Measurements from ENCODE around the gene VARS2.
A peak's percentile ranks its signal among the peaks of the same experiment; 100 is the strongest.
"Not testable (repeated sequence)": the region's sequence is repeated elsewhere in the genome, so short reads cannot be mapped to it uniquely, and the experiment has no call there.

The VARS2 gene

DNA sequence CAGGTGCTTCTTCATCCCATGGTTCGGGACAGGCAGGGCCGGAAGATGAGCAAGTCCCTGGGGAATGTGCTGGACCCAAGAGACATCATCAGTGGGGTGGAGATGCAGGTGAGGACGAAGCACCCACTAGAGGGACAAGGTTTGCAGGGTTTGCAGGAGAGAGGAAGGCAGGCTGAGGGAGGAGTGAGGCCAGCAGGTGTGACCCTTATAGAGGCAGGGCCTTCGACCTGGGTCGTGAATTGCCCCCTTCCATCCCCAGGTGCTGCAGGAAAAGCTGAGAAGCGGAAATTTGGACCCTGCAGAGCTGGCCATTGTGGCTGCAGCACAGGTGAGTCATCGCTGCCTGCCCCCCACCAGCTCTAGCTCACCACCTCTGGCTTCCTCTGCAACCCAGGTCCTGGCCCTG is 8.4 kb downstream of the VARS2 start:
- Histone ChIP-seq H3K4me3 (ENCODE audit: low read length) (no peak overlapping the region), H3K9me3 (replicated peaks; ENCODE audit: low read length) (no peaks in the 10 kb centered on the region), H3K9ac (ENCODE audit: low read depth, low read length) (no peak overlapping the region), H3K27me3 (ENCODE audit: control insufficient read depth, insufficient read depth, low read length) (no peaks in the 10 kb centered on the region), H3K4me1 (ENCODE audit: control insufficient read depth, insufficient read depth, low read length) (peaks cover 13% of the 10 kb centered on the region), H3K36me3 (ENCODE audit: insufficient read depth, low read length) (peaks cover 57% of the 10 kb centered on the region), H3K4me2 (ENCODE audit: low read length) (no peak overlapping the region)

DNA sequence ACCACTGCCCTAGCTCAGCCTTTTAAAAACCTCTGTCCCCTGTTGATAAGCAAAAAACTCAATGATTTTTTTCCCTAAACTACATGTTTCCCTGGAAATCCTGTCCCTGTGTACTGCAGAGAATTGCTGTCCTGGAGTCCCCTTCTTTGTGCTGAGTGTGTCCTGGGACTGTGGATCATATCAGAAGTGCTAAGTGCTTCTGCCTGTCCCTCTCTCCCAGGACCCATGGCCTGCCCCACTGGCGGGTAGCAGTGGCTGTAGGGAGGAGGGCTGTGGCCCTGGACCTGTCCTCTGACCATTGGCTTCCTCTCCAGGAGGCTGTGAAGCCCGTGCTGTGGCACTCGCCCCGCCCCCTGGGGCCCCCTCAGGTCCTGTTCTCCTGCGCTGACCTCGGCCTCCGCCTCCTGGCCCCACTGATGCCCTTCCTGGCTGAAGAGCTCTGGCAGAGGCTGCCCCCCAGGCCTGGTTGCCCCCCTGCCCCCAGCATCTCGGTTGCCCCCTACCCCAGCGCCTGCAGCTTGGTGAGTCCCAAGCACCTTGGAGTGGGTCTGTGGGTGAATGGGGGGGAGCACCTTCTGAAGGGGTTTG is 10.1 kb downstream of the VARS2 start:
- H3K27me3 ChIP-seq (ENCODE audit: control insufficient read depth, insufficient read depth, low read length); H3K9me3 ChIP-seq (replicated peaks; ENCODE audit: low read length); H3K4me3 ChIP-seq (ENCODE audit: low read length); H3K9ac ChIP-seq (ENCODE audit: low read depth, low read length); H3K4me2 ChIP-seq (ENCODE audit: low read length): not testable (repeated sequence)
- Histone ChIP-seq H3K36me3 (ENCODE audit: insufficient read depth, low read length) (peaks cover 55% of the 10 kb centered on the region), H3K4me1 (ENCODE audit: control insufficient read depth, insufficient read depth, low read length) (peaks cover 13% of the 10 kb centered on the region)

DNA sequence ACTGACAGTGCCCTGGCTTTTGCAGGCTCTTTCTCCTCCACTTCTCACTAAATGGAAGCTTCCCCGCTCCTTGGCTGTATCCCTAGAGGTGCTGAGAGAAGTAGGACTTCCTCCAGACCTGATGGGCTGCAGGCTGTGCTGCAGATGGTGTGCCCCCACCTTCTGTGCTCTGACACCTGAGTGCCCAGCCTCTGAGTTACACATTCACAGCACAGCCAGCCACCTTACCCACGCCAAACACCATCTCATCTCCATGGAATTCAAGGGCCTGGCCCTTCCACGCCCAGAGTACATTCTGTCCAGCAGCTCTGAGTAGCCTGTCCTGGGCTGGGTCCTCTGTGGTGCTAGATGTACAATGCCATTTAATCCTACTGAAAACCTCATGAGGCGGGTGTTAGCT is 12.6 kb downstream of the VARS2 start:
- H3K4me2 ChIP-seq (ENCODE audit: low read length): peak overlapping the region; percentile 28
- no peaks in the 10 kb centered on the region for H3K27me3 ChIP-seq (ENCODE audit: control insufficient read depth, insufficient read depth, low read length)
- H3K9ac ChIP-seq (ENCODE audit: low read depth, low read length): no peak overlapping the region
- H3K9me3 ChIP-seq (replicated peaks; ENCODE audit: low read length): no peaks in the 10 kb centered on the region
- no peak overlapping the region for H3K4me3 ChIP-seq (ENCODE audit: low read length)
- H3K36me3 ChIP-seq (ENCODE audit: insufficient read depth, low read length): peaks cover 32% of the 10 kb centered on the region
- peaks cover 13% of the 10 kb centered on the region for H3K4me1 ChIP-seq (ENCODE audit: control insufficient read depth, insufficient read depth, low read length)

DNA sequence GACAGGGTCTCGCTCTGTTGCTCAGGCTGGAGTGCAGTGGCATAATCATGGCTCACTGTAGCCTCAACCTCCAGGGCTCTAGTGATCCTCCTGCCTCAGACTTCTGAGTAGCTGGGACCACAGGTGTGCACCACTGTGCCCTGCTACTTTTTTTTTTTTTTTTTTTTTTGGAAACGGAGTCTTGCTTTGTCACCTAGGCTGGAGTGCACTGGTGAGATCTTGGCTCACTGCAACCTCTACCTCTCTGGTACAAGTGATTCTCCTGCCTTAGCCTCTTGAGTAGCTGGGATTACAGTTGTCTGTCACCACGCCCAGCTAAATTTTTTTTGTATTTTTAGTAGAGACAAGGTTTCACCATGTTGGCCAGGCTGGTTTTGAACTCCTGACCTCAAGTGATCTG is 13.0 kb downstream of the VARS2 start:
- peaks cover 27% of the 10 kb centered on the region for H3K36me3 ChIP-seq (ENCODE audit: insufficient read depth, low read length)
- not testable (repeated sequence) for H3K9me3 ChIP-seq (replicated peaks; ENCODE audit: low read length); H3K9ac ChIP-seq (ENCODE audit: low read depth, low read length); H3K4me3 ChIP-seq (ENCODE audit: low read length); H3K27me3 ChIP-seq (ENCODE audit: control insufficient read depth, insufficient read depth, low read length)
- H3K4me1 ChIP-seq (ENCODE audit: control insufficient read depth, insufficient read depth, low read length): peaks cover 13% of the 10 kb centered on the region
- H3K4me2 ChIP-seq (ENCODE audit: low read length): peak overlapping the region; percentile 28

DNA sequence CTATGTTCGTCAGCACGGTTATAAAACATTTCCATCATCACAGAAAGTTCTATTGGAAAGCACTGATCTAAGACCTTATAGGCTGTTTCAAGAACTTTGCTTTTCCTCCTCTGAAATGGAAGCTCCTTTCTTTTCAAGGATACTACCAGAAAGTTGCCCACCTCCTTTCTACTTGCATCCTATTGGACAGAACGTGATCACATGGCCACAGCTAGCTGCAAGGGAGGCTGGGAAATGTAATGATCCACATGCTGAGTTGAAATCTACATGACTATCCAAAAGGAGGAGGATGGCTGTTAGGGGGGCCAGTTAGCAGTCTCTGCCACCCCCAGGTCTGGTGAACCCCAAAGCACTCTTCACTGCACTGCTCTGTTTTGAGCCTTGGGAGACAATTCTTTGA is 14.6 kb downstream of the VARS2 start:
- Histone ChIP-seq H3K27me3 (ENCODE audit: control insufficient read depth, insufficient read depth, low read length) (no peaks in the 10 kb centered on the region), H3K9me3 (replicated peaks; ENCODE audit: low read length) (no peaks in the 10 kb centered on the region), H3K4me1 (ENCODE audit: control insufficient read depth, insufficient read depth, low read length) (peaks cover 13% of the 10 kb centered on the region), H3K4me2 (ENCODE audit: low read length) (no peak overlapping the region), H3K4me3 (ENCODE audit: low read length) (no peak overlapping the region), H3K36me3 (ENCODE audit: insufficient read depth, low read length) (peaks cover 18% of the 10 kb centered on the region), H3K9ac (ENCODE audit: low read depth, low read length) (no peak overlapping the region)

DNA sequence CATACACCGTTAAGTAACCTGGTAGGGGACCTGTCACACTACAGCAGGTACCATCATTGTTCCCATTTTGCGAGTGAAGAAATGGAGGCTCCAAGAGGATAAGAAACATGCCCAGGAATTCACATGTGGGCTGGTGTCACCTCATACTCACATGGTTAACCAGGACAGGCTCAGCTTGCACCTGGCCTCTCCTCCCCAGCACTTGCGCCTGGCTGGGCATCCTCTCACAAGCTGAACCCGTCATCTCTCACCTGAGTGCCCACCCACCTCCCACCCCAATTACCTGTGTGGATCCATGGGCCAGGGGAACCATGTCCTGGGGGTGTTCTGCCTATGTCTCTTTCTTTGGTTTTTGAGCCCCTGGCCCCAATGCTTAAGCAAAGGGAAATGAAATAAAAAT is 16.5 kb downstream of the VARS2 start:
- no peak overlapping the region for H3K9ac ChIP-seq (ENCODE audit: low read depth, low read length)
- no peak overlapping the region for H3K4me2 ChIP-seq (ENCODE audit: low read length)
- H3K4me1 ChIP-seq (ENCODE audit: control insufficient read depth, insufficient read depth, low read length): peaks cover 13% of the 10 kb centered on the region
- no peak overlapping the region for H3K4me3 ChIP-seq (ENCODE audit: low read length)
- H3K27me3 ChIP-seq (ENCODE audit: control insufficient read depth, insufficient read depth, low read length): peaks cover 3% of the 10 kb centered on the region
- peaks cover 16% of the 10 kb centered on the region for H3K36me3 ChIP-seq (ENCODE audit: insufficient read depth, low read length)
- no peaks in the 10 kb centered on the region for H3K9me3 ChIP-seq (replicated peaks; ENCODE audit: low read length)

DNA sequence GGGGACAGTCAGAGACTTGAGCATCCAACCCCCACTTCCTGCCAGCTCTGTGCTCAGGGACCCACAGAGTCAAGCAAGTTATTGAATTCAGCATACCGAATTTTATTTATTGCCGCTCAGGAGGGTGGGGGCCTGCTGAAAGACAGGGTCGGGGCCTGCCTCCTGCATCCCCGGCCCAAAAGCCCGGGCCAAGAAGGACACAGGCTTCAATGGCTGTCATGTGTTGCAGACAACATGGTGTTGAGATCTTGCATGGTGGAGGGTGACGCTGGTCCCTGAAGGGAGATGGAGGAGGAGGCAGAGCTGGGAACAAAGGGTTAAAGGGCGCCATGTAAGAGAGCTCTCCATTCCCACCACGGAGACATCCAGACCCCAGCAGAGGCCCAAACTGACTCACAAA is 17.2 kb downstream of the VARS2 start:
- Histone ChIP-seq H3K4me3 (ENCODE audit: low read length) (no peak overlapping the region), H3K4me2 (ENCODE audit: low read length) (no peak overlapping the region), H3K9me3 (replicated peaks; ENCODE audit: low read length) (no peaks in the 10 kb centered on the region), H3K4me1 (ENCODE audit: control insufficient read depth, insufficient read depth, low read length) (peaks cover 10% of the 10 kb centered on the region), H3K9ac (ENCODE audit: low read depth, low read length) (no peak overlapping the region), H3K36me3 (ENCODE audit: insufficient read depth, low read length) (peaks cover 9% of the 10 kb centered on the region), H3K27me3 (ENCODE audit: control insufficient read depth, insufficient read depth, low read length) (peaks cover 6% of the 10 kb centered on the region)

DNA sequence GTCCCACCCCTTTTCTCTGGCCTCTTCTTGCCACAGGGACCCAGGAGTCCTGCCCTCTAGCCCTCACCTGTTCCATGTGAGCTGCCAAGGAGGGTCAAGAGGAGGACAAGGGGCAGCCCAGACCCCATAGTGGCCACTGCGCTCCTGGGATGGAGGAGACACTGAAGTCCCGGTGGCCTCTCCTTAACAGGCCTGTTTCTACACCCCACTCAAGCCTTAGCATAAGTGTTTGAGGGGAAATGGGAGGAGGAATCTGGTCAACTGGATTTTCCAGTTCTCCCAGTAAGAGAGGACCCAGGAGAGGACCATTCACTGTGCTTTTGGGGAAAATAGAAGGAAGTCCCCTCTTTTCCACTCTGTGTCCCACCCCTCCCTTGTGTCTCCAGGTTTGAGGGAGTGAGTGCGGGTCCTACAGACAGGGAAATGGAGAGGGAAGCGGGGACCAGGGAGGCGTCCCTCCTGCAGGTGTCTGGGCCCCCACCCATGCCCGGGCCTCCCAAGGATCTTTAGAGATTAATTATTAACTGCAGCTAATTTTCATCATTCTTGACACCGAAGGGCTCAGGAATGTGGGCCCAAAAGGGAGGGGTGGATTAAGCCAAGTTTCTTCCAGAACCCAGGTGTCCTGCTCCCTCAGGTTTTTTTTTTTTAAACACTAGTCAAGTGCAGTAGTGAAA is 18.1 kb downstream of the VARS2 start, which contains the start of gene SFTA2:
Gene SFTA2 (minus strand): TSS at position 202 of the 677 bp plus-strand sequence. CDS start 74 bp downstream, at position 128.
- no peak within 1 kb of the TSS for H3K4me3 ChIP-seq (ENCODE audit: low read length)
- H3K27me3 ChIP-seq (ENCODE audit: control insufficient read depth, insufficient read depth, low read length): peaks cover 15% of the 10 kb centered on the region
- no peaks in the 10 kb centered on the region for H3K9me3 ChIP-seq (replicated peaks; ENCODE audit: low read length)
- H3K4me2 ChIP-seq (ENCODE audit: low read length): no peak within 1 kb of the TSS
- no peak within 1 kb of the TSS for H3K9ac ChIP-seq (ENCODE audit: low read depth, low read length)
- H3K36me3 ChIP-seq (ENCODE audit: insufficient read depth, low read length): peaks cover 3% of the 10 kb centered on the region
- H3K4me1 ChIP-seq (ENCODE audit: control insufficient read depth, insufficient read depth, low read length): peaks cover 2% of the 10 kb centered on the region

DNA sequence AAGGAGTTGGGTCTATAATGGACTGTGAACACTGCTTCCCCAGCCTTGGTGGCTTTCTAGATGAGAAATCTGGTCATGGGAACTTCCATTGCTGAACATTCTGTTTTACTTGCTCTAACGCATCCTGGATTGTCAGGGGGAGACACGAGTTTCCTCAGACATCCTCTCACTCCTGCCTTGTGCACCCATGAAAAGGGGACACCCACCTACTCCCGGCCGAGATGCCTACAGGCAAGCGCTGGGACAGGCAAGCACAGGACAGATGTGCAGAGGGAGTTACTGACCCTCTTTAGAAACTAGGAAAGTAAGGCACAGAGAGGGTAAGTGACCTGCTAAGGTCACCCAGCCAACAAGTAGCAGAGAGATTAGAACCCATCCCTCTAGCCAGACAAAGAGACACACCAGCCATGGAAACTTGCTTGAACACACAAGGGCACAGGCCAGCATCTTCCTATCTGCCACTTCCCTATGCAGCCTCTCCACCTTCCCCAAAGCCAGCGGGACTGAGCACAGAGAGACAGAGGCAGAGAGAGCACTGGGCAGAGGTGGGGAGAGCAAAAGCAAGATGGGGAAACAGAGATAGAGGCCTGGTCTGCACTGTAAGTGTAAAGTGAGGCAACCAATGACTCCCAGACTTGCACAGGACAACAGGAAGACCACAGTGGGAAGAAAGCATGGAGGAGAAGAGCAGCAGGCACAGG is 18.8 kb downstream of the VARS2 start:
- Histone ChIP-seq H3K9ac (ENCODE audit: low read depth, low read length) (no peak overlapping the region), H3K27me3 (ENCODE audit: control insufficient read depth, insufficient read depth, low read length) (peaks cover 19% of the 10 kb centered on the region)

DNA sequence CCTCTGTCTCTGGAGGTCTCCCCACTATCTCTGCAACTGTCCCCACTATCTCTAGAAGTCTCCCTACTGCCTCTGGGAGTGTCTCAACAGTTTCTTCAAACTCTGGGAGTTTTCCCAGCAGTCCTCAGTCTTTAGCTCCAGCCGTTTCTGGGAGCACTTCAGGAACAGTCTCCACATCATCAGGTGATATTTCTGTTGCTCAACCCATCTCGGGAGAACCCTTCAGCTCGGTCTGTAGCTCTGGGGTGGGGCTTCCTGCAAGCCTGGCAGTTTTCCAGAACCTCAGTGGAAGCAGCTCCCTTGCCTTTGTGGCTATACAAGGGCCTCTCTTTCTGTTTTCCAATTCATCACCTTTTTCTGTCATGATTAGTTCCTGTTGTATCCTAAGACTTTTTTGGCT is 21.0 kb downstream of the VARS2 start:
- H3K4me2 ChIP-seq (ENCODE audit: low read length): no peak overlapping the region
- H3K4me3 ChIP-seq (ENCODE audit: low read length): no peak overlapping the region
- H3K36me3 ChIP-seq (ENCODE audit: insufficient read depth, low read length): no peaks in the 10 kb centered on the region
- H3K9ac ChIP-seq (ENCODE audit: low read depth, low read length): no peak overlapping the region
- peaks cover 31% of the 10 kb centered on the region for H3K27me3 ChIP-seq (ENCODE audit: control insufficient read depth, insufficient read depth, low read length)
- H3K4me1 ChIP-seq (ENCODE audit: control insufficient read depth, insufficient read depth, low read length): no peaks in the 10 kb centered on the region
- no peaks in the 10 kb centered on the region for H3K9me3 ChIP-seq (replicated peaks; ENCODE audit: low read length)

More for the DNA sequence above, 18.8 kb downstream of the VARS2 start:
- H3K9me3 ChIP-seq (replicated peaks; ENCODE audit: low read length): no peaks in the 10 kb centered on the region
- no peaks in the 10 kb centered on the region for H3K4me1 ChIP-seq (ENCODE audit: control insufficient read depth, insufficient read depth, low read length)
- no peak overlapping the region for H3K4me3 ChIP-seq (ENCODE audit: low read length)
- no peak overlapping the region for H3K4me2 ChIP-seq (ENCODE audit: low read length)
- H3K36me3 ChIP-seq (ENCODE audit: insufficient read depth, low read length): no peaks in the 10 kb centered on the region

DNA sequence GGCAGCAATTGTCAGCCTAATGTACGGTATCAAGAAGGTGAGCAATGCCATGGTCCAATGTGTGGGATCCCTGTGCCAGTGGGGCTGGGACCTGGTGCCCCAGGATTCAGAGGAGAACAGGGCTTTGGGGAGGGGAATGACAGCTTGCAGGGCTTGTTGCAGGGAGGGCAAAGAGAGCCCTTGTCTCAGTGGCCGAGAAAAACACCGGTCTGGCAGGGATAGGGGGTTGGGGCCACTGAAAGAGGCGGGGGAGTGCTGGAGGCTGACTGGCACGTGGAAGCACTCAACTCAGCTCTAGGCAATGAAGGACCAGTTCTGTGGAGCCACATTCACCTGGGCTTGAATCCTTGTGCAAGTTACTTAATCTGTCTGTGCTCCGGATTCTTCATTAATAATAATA is 23.2 kb downstream of the VARS2 start:
- Histone ChIP-seq H3K9me3 (replicated peaks; ENCODE audit: low read length) (no peaks in the 10 kb centered on the region), H3K36me3 (ENCODE audit: insufficient read depth, low read length) (no peaks in the 10 kb centered on the region), H3K4me3 (ENCODE audit: low read length) (no peak overlapping the region), H3K27me3 (ENCODE audit: control insufficient read depth, insufficient read depth, low read length) (peaks cover 36% of the 10 kb centered on the region), H3K4me1 (ENCODE audit: control insufficient read depth, insufficient read depth, low read length) (peaks cover 3% of the 10 kb centered on the region), H3K4me2 (ENCODE audit: low read length) (no peak overlapping the region), H3K9ac (ENCODE audit: low read depth, low read length) (no peak overlapping the region)
